HG02571 (cell line): ENCODE data around the gene BOLA3.
A peak's percentile ranks its signal among the peaks of the same experiment; 100 is the strongest.
"Not testable (repeated sequence)": the region's sequence is repeated elsewhere in the genome, so short reads cannot be mapped to it uniquely, and the experiment has no call there.

Experiments used
- ATAC-seq: cut with Tn5 transposase; IDR thresholded peaks from one replicate; pipeline ENCODE4 v1.9.1; 2021; ENCODE audit warnings: mild to moderate bottlenecking, moderate library complexity; ENCODE audit not compliant: unreplicated experiment

The BOLA3 gene

GRCh38 chr2:74149570-74150319, 2.0 kb upstream of the BOLA3 start:
- no peak for ATAC-seq

- ATAC-seq: no peak
Observed at GRCh38 chr2:74149247-74149525, 1.5 kb upstream of the BOLA3 start.

GRCh38 chr2:74148457-74149246, 940 bp upstream of the BOLA3 start:
- no peak for ATAC-seq

- ATAC-seq: peak; percentile 30
Observed at GRCh38 chr2:74146929-74147726, 584 bp downstream of the BOLA3 start.

- no peak for ATAC-seq
Observed at GRCh38 chr2:74142340-74142739, 5.4 kb downstream of the BOLA3 start.

GRCh38 chr2:74138600-74139323, 8.9 kb downstream of the BOLA3 start:
- no peak for ATAC-seq

- ATAC-seq: no peak
Observed at GRCh38 chr2:74137651-74138599, 9.8 kb downstream of the BOLA3 start.

- no peak for ATAC-seq
Observed at GRCh38 chr2:74131901-74132300, 15.8 kb downstream of the BOLA3 start.

- no peak for ATAC-seq
Observed at GRCh38 chr2:74130211-74130995, 17.3 kb downstream of the BOLA3 start.

- no peak for ATAC-seq
Observed at GRCh38 chr2:74128206-74128605, 19.5 kb downstream of the BOLA3 start.

- not testable (repeated sequence) for ATAC-seq
Observed at GRCh38 chr2:74123955-74124354, 23.8 kb downstream of the BOLA3 start.

GRCh38 chr2:74121846-74122245, 25.9 kb downstream of the BOLA3 start:
- not testable (repeated sequence) for ATAC-seq

GRCh38 chr2:74119912-74120825, 27.5 kb downstream of the BOLA3 start:
- peak; percentile 92 for ATAC-seq

- ATAC-seq: no peak
Observed at GRCh38 chr2:74119339-74119738, 28.4 kb downstream of the BOLA3 start.

- no peak for ATAC-seq
Observed at GRCh38 chr2:74111380-74111779, 36.3 kb downstream of the BOLA3 start.

- ATAC-seq: no peak
Observed at GRCh38 chr2:74110537-74110936, 37.2 kb downstream of the BOLA3 start.

GRCh38 chr2:74109551-74109950, 38.2 kb downstream of the BOLA3 start:
- no peak for ATAC-seq

- no peak for ATAC-seq
Observed at GRCh38 chr2:74107071-74107470, 40.6 kb downstream of the BOLA3 start.
